Neural cell (in vitro differentiated cells): Measurements from ENCODE around the gene HOXD1. TPM values are rescaled to one million over a fixed set of nuclear protein-coding genes. Genes with fewer than 3 reads are reported as not detected.

Experiments used
- H2AFZ ChIP-seq: fragments of 200-600, 300-800 bp; sonication (generic), shearing (Covaris generic); 2 replicates; pipeline ENCODE4 v1.6.0; 2014; ENCODE audit warnings: low read depth, mild to moderate bottlenecking, antibody characterized with exemption, low read length, moderate library complexity
- H3F3A ChIP-seq: fragments of 200-600 bp; shearing (Covaris generic); 2 replicates; pipeline ENCODE4 v1.6.1; 2016; ENCODE audit warnings: mild to moderate bottlenecking, moderate library complexity, mixed read lengths, antibody characterized with exemption, low read length; ENCODE audit not compliant: insufficient read depth, poor library complexity, severe bottlenecking
- H3K27ac ChIP-seq: fragments of 200-600, 300-800 bp; sonication (generic), shearing (Covaris generic); 2 replicates; pipeline ENCODE4 v1.5.1; 2014; ENCODE audit warnings: mild to moderate bottlenecking, low read length, moderate library complexity
- H3K27me3 ChIP-seq: fragments of 300-800, 200-600 bp; sonication (generic), shearing (Covaris generic); 2 replicates; pipeline ENCODE4 v1.6.0; 2014; ENCODE audit warnings: mild to moderate bottlenecking, low read depth, low read length, moderate library complexity; ENCODE audit not compliant: insufficient read depth
- H3K36me3 ChIP-seq: fragments of 300-800, 200-600 bp; sonication (generic), shearing (Covaris generic); 2 replicates; pipeline ENCODE4 v1.5.1; 2014; ENCODE audit warnings: mild to moderate bottlenecking, antibody characterized with exemption, low read length, moderate library complexity; ENCODE audit not compliant: insufficient read depth
- H3K4me2 ChIP-seq: fragments of 300-800, 200-600 bp; sonication (generic), shearing (Covaris generic); 2 replicates; pipeline ENCODE4 v1.6.0; 2014; ENCODE audit warnings: mild to moderate bottlenecking, low read length
- H3K4me3 ChIP-seq: fragments of 300-800, 200-600 bp; sonication (generic), shearing (Covaris generic); 2 replicates; pipeline ENCODE4 v1.5.1; 2014; ENCODE audit warnings: mild to moderate bottlenecking, low read length, moderate library complexity
- H3K79me2 ChIP-seq: fragments of 200-600 bp; shearing (Covaris generic); replicated peaks from 2 replicates; pipeline ENCODE4 v1.6.0; 2014; ENCODE audit warnings: mild to moderate bottlenecking, low read length, moderate library complexity; ENCODE audit not compliant: insufficient read depth
- H3K9ac ChIP-seq: fragments of 300-800, 200-600 bp; sonication (generic), shearing (Covaris generic); 2 replicates; pipeline ENCODE4 v1.6.1; 2016; ENCODE audit warnings: mild to moderate bottlenecking, low read length, mixed read lengths
- H3K9me2 ChIP-seq: fragments of 200-600 bp; shearing (Covaris generic); 2 replicates; pipeline ENCODE4 v1.6.1; 2016; ENCODE audit warnings: mild to moderate bottlenecking, low read length, mixed read lengths; ENCODE audit not compliant: insufficient read depth
- H3K9me3 ChIP-seq: fragments of 200-600, 300-800 bp; sonication (generic), shearing (Covaris generic); 2 replicates; pipeline ENCODE4 v1.6.1; 2016; ENCODE audit warnings: mild to moderate bottlenecking, mixed run types, low read length, moderate library complexity, mixed read lengths
- H4K20me1 ChIP-seq: fragments of 200-600 bp; shearing (Covaris generic); 2 replicates; pipeline ENCODE4 v1.6.1; 2016; ENCODE audit warnings: mild to moderate bottlenecking, mixed run types; ENCODE audit not compliant: insufficient read depth
- EP300 ChIP-seq: fragments of 450-650 bp; conservative IDR thresholded peaks from 2 replicates; pipeline ENCODE4 v1.6.1; 2014; ENCODE audit warnings: antibody characterized with exemption, mild to moderate bottlenecking, moderate library complexity; ENCODE audit not compliant: poor library complexity, severe bottlenecking
- EZH2 ChIP-seq: fragments of 200-600, 300-800 bp; shearing (Covaris generic), sonication (generic); IDR thresholded peaks from 2 replicates; pipeline ENCODE4 v1.6.1; 2014; ENCODE audit warnings: antibody characterized with exemption, low read length, borderline replicate concordance, mild to moderate bottlenecking; ENCODE audit not compliant: insufficient read depth, poor library complexity, severe bottlenecking
- MXI1 ChIP-seq: fragments of 450-650 bp; conservative IDR thresholded peaks from 2 replicates; pipeline ENCODE4 v1.6.1; 2014; ENCODE audit warnings: antibody characterized with exemption, mild to moderate bottlenecking; ENCODE audit not compliant: poor library complexity, severe bottlenecking
- POLR2AphosphoS5 ChIP-seq: IDR thresholded peaks from 2 replicates; pipeline ENCODE4 v1.6.1; 2012
- RAD21 ChIP-seq: fragments of 450-650 bp; conservative IDR thresholded peaks from 2 replicates; pipeline ENCODE4 v1.6.1; 2014; ENCODE audit warnings: antibody characterized with exemption, mild to moderate bottlenecking, moderate library complexity
- SMC3 ChIP-seq: fragments of 450-650 bp; conservative IDR thresholded peaks from 2 replicates; pipeline ENCODE4 v1.6.1; 2014; ENCODE audit warnings: antibody characterized with exemption, mild to moderate bottlenecking, moderate library complexity; ENCODE audit not compliant: poor library complexity
- TAF1 ChIP-seq: IDR thresholded peaks from 2 replicates; pipeline ENCODE4 v1.6.1; 2012; ENCODE audit warnings: low read depth
- polyA plus RNA-seq: library from polyadenylated mRNA; depleted of rRNA; stranded (reverse); fragments of >200 nt; gene quantifications from 2 replicates; pipeline ENCODE4 v1.2.3, GENCODE V29; 2014
- TF ChIP-seq, protein P1 (sequence below): IDR thresholded peaks from 2 replicates; pipeline ENCODE4 v1.6.1; 2012; ENCODE audit warnings: borderline replicate concordance
- TF ChIP-seq, protein P2 (sequence below): fragments of 450-650 bp; IDR thresholded peaks from 2 replicates; pipeline ENCODE4 v1.5.1; 2014; ENCODE audit warnings: antibody characterized with exemption, mild to moderate bottlenecking, moderate library complexity; ENCODE audit not compliant: poor library complexity, severe bottlenecking

Gene HOXD1
- polyA plus RNA-seq, 1 donor from 2014 or later, result not detected

DNA sequence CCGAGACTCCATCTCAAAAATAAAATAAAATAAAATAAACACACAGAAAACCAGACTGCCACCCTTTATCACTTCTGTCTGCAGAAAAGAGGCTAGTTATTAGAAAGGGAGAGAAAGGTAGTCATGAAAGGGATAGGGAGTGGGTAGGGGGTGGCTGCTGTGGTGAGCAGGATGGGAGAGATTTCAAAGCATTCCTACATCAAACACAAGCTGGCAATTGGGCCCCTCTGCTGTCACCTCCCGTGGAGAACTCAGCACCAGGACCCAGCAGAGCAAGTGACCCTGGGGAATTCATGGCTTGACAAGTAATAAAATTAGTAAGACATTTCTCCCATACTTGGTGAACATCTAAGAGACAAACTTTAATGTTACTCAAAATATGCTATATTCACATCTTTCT, 3.7 kb upstream of the HOXD1 start:
- no peaks in the 10 kb centered on the region for H3F3A ChIP-seq

DNA sequence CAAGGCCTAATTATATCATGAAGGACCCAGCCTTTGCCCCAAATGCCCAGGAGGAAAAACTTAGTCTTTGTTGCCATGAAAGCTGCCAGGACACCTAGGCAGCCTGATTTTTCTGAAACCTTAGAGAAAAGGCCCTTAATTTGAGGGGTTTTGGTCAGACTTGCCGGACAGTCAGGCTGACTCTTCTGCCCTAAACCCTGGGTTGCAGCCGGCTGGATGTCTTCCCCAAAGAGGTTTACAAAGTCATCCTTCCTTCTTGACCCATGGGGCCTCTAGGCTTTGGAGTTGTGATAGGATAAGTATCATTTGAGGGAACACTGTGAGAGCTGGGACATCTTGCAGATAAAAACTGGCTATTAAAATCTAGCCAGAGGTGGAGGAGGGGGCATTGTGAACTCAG, 2.4 kb upstream of the HOXD1 start:
- Histone ChIP-seq H3K36me3 (no peaks in the 10 kb centered on the region), H3K4me2 (no peak overlapping the region), H3K9me3 (no peaks in the 10 kb centered on the region), H2AFZ (no peak overlapping the region), H4K20me1 (no peaks in the 10 kb centered on the region), H3K9me2 (no peaks in the 10 kb centered on the region), H3K9ac (no peak overlapping the region), H3F3A (no peaks in the 10 kb centered on the region), H3K4me3 (no peak overlapping the region), H3K27me3 (peaks cover 99% of the 10 kb centered on the region), H3K79me2 (no peaks in the 10 kb centered on the region), H3K27ac (no peak overlapping the region)
- TF ChIP-seq EP300 (no peak), TAF1 (no peak), RAD21 (no peak), MXI1 (no peak), SMC3 (no peak), EZH2 (no peak), POLR2AphosphoS5 (no peak)
- TF ChIP-seq, protein P1, sequence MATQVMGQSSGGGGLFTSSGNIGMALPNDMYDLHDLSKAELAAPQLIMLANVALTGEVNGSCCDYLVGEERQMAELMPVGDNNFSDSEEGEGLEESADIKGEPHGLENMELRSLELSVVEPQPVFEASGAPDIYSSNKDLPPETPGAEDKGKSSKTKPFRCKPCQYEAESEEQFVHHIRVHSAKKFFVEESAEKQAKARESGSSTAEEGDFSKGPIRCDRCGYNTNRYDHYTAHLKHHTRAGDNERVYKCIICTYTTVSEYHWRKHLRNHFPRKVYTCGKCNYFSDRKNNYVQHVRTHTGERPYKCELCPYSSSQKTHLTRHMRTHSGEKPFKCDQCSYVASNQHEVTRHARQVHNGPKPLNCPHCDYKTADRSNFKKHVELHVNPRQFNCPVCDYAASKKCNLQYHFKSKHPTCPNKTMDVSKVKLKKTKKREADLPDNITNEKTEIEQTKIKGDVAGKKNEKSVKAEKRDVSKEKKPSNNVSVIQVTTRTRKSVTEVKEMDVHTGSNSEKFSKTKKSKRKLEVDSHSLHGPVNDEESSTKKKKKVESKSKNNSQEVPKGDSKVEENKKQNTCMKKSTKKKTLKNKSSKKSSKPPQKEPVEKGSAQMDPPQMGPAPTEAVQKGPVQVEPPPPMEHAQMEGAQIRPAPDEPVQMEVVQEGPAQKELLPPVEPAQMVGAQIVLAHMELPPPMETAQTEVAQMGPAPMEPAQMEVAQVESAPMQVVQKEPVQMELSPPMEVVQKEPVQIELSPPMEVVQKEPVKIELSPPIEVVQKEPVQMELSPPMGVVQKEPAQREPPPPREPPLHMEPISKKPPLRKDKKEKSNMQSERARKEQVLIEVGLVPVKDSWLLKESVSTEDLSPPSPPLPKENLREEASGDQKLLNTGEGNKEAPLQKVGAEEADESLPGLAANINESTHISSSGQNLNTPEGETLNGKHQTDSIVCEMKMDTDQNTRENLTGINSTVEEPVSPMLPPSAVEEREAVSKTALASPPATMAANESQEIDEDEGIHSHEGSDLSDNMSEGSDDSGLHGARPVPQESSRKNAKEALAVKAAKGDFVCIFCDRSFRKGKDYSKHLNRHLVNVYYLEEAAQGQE, result no peak
- TF ChIP-seq, protein P2, sequence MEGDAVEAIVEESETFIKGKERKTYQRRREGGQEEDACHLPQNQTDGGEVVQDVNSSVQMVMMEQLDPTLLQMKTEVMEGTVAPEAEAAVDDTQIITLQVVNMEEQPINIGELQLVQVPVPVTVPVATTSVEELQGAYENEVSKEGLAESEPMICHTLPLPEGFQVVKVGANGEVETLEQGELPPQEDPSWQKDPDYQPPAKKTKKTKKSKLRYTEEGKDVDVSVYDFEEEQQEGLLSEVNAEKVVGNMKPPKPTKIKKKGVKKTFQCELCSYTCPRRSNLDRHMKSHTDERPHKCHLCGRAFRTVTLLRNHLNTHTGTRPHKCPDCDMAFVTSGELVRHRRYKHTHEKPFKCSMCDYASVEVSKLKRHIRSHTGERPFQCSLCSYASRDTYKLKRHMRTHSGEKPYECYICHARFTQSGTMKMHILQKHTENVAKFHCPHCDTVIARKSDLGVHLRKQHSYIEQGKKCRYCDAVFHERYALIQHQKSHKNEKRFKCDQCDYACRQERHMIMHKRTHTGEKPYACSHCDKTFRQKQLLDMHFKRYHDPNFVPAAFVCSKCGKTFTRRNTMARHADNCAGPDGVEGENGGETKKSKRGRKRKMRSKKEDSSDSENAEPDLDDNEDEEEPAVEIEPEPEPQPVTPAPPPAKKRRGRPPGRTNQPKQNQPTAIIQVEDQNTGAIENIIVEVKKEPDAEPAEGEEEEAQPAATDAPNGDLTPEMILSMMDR, result no peak

More for the DNA sequence above, 3.7 kb upstream of the HOXD1 start:
- no peaks in the 10 kb centered on the region for H3K79me2 ChIP-seq
- H3K9me3 ChIP-seq, result no peaks in the 10 kb centered on the region
- no peak overlapping the region for H2AFZ ChIP-seq
- H3K4me3 ChIP-seq, result no peak overlapping the region
- no peaks in the 10 kb centered on the region for H3K9me2 ChIP-seq
- no peak overlapping the region for H3K4me2 ChIP-seq
- no peak overlapping the region for H3K27ac ChIP-seq
- H3K36me3 ChIP-seq, result no peaks in the 10 kb centered on the region
- TF ChIP-seq, protein P2, result no peak
- no peak for TF ChIP-seq TAF1
- no peak for TF ChIP-seq EP300
- TF ChIP-seq POLR2AphosphoS5, result no peak
- no peak for TF ChIP-seq RAD21
- no peak for TF ChIP-seq EZH2
- TF ChIP-seq SMC3, result no peak
- TF ChIP-seq, protein P1, result no peak
- TF ChIP-seq MXI1, result no peak
- H3K9ac ChIP-seq, result no peak overlapping the region
- H3K27me3 ChIP-seq, result peaks cover 99% of the 10 kb centered on the region
- H4K20me1 ChIP-seq, result no peaks in the 10 kb centered on the region
